H1 (cell line): ENCODE measurements around the gene PPP2R3A.

Experiments
- EP300 ChIP-seq, 2 experiments: IDR thresholded peaks; 1 replicate in 1 of 2; 2 replicates in 1 of 2; pipeline ENCODE4 v1.6.1; 2011 to 2012; ENCODE audit warnings: low read depth in 2 of 2, low read length in 2 of 2, mild to moderate bottlenecking in 2 of 2, borderline replicate concordance in 1 of 2, inconsistent platforms in 1 of 2, moderate library complexity in 1 of 2
- EZH2 ChIP-seq: fragments of 200-600 bp; sonication (generic); IDR thresholded peaks from 2 replicates; pipeline ENCODE4 v1.7.1; 2012; ENCODE audit warnings: low read depth, mild to moderate bottlenecking, moderate library complexity, low read length, inconsistent platforms; ENCODE audit not compliant: severe bottlenecking
- JUND ChIP-seq: IDR thresholded peaks from 2 replicates; pipeline ENCODE4 v1.6.1; 2011; ENCODE audit warnings: mild to moderate bottlenecking, improper control_type of control experiment, low read length
- TF ChIP-seq, protein P1 (sequence below), 3 experiments: IDR thresholded peaks; 1 replicate in 2 of 3; 2 replicates in 1 of 3; pipeline versions ENCODE4 v1.5.1 to v1.6.1; 2011; ENCODE audit warnings: low read length in 3 of 3, mild to moderate bottlenecking in 3 of 3, inconsistent platforms in 2 of 3, low read depth in 1 of 3, moderate library complexity in 1 of 3; ENCODE audit not compliant: insufficient read depth in 1 of 3; ENCODE audit errors: control extremely low read depth in 1 of 3
- TF ChIP-seq, protein P2 (sequence below): IDR thresholded peaks from 2 replicates; pipeline ENCODE4 v1.6.1; 2012; ENCODE audit warnings: inconsistent platforms

DNA sequence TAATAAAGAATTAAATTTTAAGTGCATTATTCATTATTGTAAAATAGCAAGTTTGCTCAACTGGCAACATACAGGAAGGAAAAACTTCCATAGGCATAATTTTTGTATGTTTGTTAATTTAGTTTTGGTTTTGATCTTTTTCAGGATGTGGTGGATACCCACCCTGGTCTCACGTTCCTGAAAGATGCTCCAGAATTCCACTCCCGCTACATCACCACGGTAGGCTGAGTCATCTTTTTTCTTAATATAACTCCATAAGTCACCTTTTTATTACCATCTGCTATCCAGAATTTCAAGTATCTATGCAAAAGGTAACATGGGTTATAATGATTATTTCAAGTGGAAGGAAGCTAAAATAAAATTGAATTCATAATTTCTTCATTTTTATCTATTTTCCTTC is 104.8 kb downstream of the PPP2R3A start:
- TF ChIP-seq JUND = no peak
- TF ChIP-seq, protein P1, sequence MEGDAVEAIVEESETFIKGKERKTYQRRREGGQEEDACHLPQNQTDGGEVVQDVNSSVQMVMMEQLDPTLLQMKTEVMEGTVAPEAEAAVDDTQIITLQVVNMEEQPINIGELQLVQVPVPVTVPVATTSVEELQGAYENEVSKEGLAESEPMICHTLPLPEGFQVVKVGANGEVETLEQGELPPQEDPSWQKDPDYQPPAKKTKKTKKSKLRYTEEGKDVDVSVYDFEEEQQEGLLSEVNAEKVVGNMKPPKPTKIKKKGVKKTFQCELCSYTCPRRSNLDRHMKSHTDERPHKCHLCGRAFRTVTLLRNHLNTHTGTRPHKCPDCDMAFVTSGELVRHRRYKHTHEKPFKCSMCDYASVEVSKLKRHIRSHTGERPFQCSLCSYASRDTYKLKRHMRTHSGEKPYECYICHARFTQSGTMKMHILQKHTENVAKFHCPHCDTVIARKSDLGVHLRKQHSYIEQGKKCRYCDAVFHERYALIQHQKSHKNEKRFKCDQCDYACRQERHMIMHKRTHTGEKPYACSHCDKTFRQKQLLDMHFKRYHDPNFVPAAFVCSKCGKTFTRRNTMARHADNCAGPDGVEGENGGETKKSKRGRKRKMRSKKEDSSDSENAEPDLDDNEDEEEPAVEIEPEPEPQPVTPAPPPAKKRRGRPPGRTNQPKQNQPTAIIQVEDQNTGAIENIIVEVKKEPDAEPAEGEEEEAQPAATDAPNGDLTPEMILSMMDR (IDR thresholded peaks at IDR 0.05; ENCODE audit: control extremely low read depth in 1 of 3, insufficient read depth in 1 of 3, low read depth in 1 of 3, low read length in 3 of 3) = no peak
- TF ChIP-seq, protein P2, sequence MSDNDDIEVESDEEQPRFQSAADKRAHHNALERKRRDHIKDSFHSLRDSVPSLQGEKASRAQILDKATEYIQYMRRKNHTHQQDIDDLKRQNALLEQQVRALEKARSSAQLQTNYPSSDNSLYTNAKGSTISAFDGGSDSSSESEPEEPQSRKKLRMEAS = no peak
- no peak for TF ChIP-seq EZH2
- TF ChIP-seq EP300 (IDR thresholded peaks at IDR 0.05; ENCODE audit: borderline replicate concordance in 1 of 2, low read depth in 2 of 2, low read length in 2 of 2) = no peak
